T47D (cell line): ENCODE measurements around the gene SSBP1.
"Not testable (repeated sequence)": the region's sequence is repeated elsewhere in the genome, so short reads cannot be mapped to it uniquely, and the experiment has no call there.

Experiments used
- DNase-seq, 2 experiments: peaks; one replicate each; pipeline versions ENCODE4 v3.0.0 to v3.0.0-alpha.2; 2011 to 2012; ENCODE audit warnings: low read depth in 1 of 2, low spot score in 1 of 2
- JUND ChIP-seq: IDR thresholded peaks from 2 replicates; pipeline ENCODE4 v1.6.1; 2012; ENCODE audit warnings: low read depth
- in situ Hi-C: cut with HindIII; loops from 2 replicates; pipeline ENCODE4 v1.10.0; 2016; ENCODE audit warnings: low sequenced_read_pairs, low pct_unique_long_range_greater_than_20kb

Gene SSBP1

DNA sequence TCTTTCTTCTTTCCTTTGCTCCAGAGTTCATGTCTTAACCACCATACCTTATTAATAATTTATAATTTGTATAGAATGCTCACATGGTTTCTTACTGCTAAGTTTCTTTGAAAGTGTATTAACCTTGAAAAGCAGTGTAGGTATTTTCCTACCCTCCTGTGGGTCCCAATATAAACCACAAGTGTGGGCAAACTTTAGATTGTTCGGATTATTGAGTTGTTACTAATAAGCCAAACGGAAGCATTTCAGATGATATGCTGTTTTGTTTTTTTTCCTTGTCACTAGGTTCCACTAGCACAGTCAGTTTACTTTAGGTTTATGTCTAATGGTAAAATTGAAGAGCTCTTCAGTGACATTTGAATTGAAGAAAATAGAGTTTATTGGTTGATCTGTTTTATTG, 10.2 kb downstream of the SSBP1 start:
- no peak for TF ChIP-seq JUND
- in situ Hi-C loops, result no loop called here
- no peak for DNase-seq

DNA sequence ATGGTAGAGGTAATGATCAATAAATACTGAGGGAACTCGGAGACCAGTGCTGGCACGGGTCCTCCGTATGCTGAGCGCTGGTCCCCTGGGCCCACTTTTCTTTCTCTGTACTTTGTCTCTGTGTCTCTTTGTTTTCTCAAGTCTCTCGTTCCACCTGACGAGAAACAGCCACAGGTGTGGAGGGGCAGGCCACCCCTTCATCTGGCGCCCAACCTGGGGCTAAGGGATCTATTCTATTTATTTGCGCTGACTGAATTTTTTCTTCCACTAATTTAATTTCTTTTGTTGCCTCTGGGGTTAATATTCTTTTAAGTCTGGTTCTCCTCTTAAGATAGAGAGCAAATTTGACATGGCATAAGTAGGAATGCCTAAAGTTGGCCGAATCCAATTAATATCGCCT, 13.7 kb downstream of the SSBP1 start:
- DNase-seq, result peak in 1 of 2 experiments; percentile 5
- in situ Hi-C loops, result not testable (repeated sequence)

DNA sequence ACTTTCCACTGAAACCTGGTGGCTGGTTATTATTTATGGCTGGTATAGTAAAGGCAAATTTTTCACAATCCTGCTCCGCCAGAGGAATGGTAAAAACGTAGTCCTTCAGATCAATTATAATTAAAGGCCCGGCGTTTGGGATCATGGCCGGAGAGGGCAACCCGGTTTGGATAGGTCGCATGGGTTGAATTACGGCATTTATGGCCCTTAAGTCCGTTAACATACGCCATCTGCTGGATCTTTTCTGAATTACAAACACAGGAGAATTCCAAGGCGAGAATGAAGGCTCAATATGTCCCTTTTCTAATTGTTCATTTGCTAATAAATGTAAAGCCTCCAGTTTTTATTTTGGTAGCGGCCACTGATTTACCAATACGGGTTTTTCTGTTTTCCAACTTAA, 14.5 kb downstream of the SSBP1 start:
- peak in 1 of 2 experiments; percentile 7 for DNase-seq
- in situ Hi-C loops, result no loop called here
- no peak for TF ChIP-seq JUND

GRCh38 chr7:141754939-141755338, 16.8 kb downstream of the SSBP1 start:
- in situ Hi-C loops, result no loop called here
- no peak for TF ChIP-seq JUND
- peak in 1 of 2 experiments; percentile 55 for DNase-seq

- no peak for DNase-seq
- TF ChIP-seq JUND, result no peak
- in situ Hi-C loops, result no loop called here
These were observed 25.6 kb downstream of the SSBP1 start, which contains the start of gene TAS2R3 for GRCh38 chr7:141763797-141764196. Gene TAS2R3 (plus strand): TSS chr7:141764097. CDS start chr7:141764159, 62 bp downstream.

GRCh38 chr7:141770083-141770583, 32.0 kb downstream of the SSBP1 start:
- in situ Hi-C loops, DNase-seq: not testable (repeated sequence)

GRCh38 chr7:141776374-141776773, 38.2 kb downstream of the SSBP1 start, which contains the start of gene TAS2R4:
Gene TAS2R4 (plus strand): TSS chr7:141776674. CDS start chr7:141778489, 1,815 bp downstream.
- in situ Hi-C loops, result no loop called here
- no peak for TF ChIP-seq JUND
- no peak for DNase-seq

- in situ Hi-C loops, result no loop called here
- DNase-seq, result peak; percentile 29 to 69
- no peak for TF ChIP-seq JUND
These were observed 47.8 kb downstream of the SSBP1 start for GRCh38 chr7:141785706-141786552.

GRCh38 chr7:141788296-141788695, 50.1 kb downstream of the SSBP1 start:
- DNase-seq, result no peak
- TF ChIP-seq JUND, result no peak
- in situ Hi-C loops, result no loop called here

DNA sequence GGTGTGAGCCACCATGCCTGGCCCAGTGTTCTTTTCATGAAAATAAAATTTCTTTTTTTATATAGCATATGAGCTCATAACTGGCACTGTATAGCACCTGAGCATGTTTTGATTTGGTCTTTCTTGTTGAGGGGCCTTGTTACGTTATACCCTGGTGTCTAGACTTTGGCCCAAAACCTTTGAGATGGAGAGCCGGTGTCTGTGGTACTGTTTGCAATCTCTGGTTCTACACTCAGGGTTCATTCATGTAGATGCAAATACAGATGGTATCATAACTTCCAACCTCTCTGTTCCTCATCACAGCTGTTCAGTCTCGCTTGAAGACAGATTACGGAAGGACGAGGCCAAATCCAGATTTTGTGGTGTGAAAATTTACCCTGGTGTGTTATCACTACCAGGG, 51.8 kb downstream of the SSBP1 start, which contains the start of gene TAS2R5:
Gene TAS2R5, plus strand, starts transcription at position 301 of the 400 bp plus-strand sequence. CDS start 145 bp downstream, outside the sequence.
- DNase-seq, result no peak
- in situ Hi-C loops, result no loop called here
- no peak for TF ChIP-seq JUND

DNA sequence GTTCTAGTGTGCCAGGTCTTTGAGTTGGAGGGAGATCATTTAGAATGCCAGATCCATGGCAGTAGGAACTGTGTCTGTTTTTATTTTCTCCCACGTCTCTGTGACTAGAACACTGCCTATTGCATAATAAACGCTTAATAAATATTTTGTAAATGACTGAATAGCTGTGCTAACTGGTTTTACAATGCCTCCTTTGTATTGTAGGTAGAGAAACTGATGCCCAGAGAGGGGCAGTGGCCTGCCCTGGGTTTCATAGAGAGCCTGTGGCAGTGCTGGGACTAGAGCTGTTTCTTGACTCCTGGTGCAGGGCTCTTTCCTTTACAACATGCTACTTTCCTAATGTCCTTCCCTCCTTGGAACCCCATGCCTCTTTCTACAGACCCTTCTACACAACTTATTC, 54.4 kb downstream of the SSBP1 start:
- in situ Hi-C loops, result no loop called here
- no peak for TF ChIP-seq JUND
- DNase-seq, result no peak
